NCI-H1930 (cell line): ENCODE data around the gene CDK5RAP2.
A peak's percentile ranks its signal among the peaks of the same experiment; 100 is the strongest.
"Not testable (repeated sequence)": the region's sequence is repeated elsewhere in the genome, so short reads cannot be mapped to it uniquely, and the experiment has no call there.

ENCODE experiments used
- DNase-seq, 2 experiments: peaks; one replicate each; lab custom pipeline; 2025; lab: John Stamatoyannopoulos, UW

Gene CDK5RAP2

DNA sequence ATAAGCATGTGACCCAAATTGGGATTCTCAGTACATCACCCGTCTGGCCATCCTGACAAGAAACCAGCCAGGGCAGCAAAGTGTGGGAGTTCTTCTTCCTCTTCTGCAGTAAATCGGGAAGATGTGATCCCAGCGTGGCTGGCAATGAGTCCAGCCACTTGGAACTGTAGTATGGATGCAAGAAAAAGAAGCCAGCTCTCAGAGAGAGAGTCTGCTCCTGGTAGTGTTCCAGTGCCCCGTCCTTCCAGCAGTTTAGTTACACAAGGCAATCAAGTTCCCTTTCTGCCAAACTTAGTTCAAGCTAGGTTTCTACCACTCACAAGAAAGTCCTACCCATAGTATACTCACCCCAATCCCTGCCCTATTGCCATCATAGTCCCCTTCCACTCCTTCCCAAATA lies 65.6 kb downstream of the CDK5RAP2 start:
- DNase-seq, result no peak

DNA sequence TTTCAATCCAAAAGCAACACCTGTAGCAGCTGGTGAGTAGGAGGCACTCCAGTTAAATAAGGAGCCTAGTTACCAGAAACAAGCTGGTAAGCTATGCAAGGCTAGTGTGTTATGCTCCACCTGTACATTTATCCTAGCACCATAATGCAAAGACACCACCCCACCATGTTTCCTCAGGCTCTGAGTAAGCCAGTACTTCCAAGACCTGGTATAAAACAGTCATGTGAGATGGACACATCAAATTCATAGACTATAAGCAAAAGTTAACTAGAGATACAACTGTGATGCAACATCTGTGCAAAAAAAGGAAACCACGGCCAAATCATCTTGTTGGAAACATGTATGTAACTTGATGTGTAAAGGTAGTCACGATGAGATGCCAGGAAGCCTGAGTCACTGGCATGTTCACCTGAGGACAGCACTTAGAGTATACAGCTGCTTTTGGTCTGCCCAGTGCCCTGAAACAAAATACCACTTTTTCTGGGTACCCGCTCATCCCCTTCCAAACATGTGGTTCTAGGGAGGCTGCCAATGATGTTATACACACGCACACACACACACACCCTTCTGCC lies 66.1 kb downstream of the CDK5RAP2 start:
- no peak for DNase-seq

DNA sequence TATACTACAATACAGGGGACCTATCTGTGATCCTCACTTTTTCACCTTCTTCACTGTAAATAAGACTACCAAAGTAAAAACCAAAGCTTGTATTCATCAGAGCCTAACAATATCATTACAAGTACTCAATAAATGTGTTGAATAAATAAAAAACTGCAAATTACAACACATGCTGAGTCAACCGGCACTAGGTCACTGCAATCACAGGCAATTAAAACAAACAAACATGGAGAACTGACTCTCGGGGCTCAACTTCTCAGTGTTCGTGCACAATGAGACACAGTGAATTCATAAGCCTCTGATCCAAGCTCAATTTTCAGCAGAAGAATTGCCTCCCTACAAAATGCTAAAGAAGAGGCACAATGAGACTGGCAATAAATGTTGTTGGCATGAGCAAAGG lies 69.2 kb downstream of the CDK5RAP2 start:
- no peak for DNase-seq

DNA sequence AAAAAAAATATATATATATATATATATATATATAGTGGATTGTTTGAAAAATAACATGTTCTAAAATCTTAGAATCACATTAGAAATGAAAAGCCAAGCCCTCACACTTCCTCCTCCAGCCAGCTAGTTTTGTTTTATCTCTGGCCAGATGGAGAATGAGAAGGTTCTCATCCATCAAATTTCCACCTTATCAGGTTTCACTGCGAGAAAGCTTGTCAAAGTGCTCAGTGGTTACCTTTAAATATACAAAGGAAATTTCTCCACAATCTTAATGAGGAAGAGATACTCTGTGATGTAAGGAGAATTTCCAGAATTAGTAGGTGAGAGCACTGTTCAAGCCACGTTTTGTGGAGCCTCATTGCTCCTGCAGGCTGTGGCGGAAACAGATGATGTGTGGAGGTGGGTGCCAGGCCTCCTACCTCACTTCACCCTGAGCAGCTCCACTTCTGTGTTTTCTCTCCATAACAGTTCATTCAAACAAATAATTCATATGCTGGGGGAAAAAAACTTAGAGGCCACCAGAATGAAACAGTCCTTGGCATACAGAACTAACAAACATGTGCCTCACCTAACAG lies 71.9 kb downstream of the CDK5RAP2 start:
- DNase-seq, result no peak

DNA sequence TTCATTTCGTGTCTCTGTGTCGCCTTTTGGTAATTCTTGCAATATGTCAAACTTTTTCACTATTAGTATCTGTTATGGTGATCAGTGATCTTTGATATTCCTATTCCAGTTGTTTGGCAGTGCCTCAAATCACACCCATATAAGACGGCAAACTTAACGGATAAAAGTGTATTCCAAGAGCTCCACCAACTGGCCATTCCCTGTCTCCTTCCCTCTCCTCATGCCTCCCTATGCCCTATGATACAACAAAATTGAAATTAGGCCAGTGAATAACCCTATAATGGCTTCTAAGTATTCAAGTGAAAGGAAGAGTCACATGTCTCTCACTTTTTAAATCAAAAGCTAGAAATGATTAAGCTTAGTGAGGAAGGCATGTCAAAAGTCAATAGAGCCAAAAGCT lies 74.8 kb downstream of the CDK5RAP2 start:
- no peak for DNase-seq

DNA sequence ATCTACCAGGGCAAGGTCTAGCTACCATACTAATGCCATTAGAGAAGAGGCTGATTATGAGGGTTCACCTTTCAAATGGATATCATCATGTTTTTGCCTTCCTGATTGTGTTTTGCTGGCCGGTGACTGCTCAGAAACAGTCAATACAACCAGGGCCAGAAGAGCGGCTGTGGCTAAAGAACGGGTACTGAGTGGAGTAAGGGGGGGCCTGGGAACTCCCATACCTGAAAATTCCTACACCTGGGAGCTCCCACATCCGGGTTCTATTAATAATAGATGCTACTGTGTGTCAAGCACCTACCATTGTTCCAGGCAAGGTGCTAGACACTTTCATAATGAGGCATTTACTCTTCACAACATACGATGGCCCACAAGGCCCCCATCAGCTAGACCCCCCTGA lies 79.2 kb downstream of the CDK5RAP2 start:
- no peak for DNase-seq

DNA sequence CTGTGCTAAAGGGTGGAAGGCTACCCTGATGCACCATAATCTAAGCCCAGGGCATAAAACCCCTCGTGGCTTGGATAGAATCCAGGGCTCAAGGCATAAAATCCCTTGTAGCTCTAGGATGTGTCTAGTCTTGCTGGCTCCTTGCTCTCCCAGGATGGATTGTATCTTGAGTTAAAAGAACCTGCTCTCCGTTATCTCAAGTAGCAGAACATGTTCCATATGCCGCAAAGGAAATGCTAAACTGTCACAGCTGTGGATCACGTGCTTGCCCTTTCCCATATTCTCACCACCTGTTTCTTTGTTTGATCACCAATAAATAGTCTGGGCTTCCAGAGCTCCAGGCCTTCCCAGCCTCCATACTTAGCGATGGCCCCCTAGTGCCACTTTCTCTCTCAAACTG lies 82.1 kb downstream of the CDK5RAP2 start:
- DNase-seq, result not testable (repeated sequence)

DNA sequence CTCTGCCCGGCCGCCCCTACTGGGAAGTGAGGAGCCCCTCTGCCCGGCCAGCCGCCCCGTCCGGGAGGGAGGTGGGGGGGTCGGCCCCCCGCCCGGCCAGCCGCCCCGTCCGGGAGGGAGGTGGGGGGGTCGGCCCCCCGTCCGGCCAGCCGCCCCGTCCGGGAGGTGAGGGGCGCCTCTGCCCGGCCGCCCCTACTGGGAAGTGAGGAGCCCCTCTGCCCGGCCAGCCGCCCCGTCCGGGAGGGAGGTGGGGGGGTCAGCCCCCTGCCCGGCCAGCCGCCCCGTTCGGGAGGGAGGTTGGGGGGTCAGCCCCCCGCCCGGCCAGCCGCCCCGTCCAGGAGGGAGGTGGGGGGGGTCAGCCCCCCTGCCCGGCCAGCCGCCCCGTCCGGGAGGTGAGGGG lies 83.5 kb downstream of the CDK5RAP2 start:
- DNase-seq, result not testable (repeated sequence)

DNA sequence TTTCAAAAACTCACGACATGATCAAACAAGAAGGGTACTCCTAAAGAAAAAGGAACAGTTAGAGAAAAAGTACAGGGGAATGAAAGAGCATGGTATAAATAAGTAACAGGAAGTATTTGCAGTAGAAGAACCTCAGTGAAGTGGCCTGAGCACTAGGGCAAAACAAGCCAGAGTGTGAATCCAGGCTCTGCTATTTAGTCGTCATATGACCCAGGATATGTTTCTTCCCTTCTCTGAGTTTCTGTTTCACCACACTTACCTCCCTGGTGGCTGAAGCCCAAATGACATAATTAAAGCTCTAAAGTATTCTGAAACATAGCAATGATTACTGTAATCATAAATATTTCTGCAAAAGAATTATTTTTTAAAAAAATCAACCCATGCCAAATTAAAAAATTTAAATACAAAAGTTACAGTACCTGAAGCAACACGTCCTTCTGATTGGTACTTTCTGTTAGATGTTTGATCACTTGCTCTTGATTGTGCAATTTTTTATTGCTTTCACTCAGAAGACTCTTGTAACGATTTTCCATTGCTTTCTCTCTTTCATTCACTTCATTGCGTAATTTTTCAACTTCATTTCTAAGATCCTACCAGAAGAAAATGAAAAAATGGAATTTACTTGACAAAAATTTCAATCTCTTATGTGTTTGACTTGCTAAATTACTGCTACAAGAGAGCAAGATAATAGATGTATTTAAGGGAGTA lies 88.9 kb downstream of the CDK5RAP2 start:
- no peak for DNase-seq

DNA sequence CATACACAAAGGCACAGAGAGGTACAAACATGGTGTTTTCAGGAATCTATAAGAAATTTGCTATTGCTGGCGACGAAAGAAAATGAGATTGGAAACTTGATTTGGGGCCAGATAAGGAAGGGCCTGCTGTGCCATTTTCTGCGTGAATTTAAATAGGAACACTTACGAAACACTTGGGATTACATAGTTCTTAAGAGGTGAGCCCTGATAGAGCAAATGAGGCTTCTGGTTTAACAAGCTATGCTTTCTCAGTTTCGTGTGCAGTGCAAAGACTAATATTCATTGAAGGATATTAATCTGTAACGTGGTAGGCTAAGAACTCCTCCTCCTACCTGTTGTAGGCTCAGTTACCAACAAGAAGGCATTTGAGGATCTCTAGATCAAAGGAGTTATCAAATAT lies 93.1 kb downstream of the CDK5RAP2 start:
- DNase-seq, result no peak

DNA sequence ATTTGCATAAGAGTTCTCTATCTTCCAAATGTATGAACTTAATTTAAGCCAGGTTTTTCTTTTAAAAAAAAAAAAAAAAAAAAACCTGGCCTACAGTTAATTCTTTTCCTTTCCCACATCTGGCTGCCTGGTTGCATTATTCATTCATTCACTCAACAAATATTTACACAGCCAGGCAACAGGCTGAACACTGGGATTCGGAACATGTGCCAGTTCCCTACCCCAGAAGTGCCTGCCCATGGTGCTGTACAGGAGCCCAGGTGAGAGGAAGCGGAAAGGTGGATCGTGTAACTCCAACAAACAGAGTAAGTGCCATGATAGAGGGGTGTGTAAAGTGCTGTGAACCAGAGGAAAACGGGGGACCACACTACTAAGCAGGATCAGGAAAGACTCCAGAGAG lies 93.6 kb downstream of the CDK5RAP2 start:
- DNase-seq, result no peak

DNA sequence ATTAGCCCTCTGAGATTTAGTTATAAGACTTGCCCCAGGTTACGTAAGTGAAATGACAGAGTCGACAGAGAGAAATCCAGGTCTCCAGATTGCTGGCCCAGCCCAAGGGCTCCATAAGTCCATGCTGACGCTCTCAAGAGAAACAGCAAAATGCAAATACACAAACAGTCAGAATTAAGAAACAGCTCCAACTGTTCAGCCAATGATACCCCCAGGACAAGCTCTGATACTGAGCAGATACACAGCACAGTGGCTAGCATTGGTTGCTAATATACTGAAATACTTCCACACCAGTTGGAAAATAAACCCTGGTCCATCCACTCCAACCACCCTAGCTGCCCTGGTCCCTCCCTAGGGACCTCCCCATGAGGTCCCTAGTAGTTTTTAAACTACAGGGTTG lies 94.2 kb downstream of the CDK5RAP2 start:
- DNase-seq, result no peak

DNA sequence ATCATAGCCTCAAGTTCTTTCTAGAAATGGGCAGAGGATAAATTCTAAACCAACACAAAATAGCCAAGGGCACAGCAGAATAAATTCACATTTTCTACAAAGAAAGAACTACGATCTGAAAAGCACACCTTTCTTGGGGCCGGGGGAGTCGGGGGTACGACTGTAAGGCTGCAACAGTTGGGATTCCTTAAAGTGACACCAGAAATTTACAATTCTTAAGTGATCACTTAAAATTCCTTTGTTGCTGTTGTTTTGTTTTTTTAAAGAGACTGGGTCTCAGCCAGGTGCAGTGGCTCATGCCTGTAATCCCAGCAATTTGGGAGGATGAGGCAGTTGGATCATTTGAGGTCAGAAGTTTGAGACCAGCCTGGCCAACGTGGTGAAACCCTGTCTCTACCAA lies 95.8 kb downstream of the CDK5RAP2 start:
- DNase-seq, result no peak

DNA sequence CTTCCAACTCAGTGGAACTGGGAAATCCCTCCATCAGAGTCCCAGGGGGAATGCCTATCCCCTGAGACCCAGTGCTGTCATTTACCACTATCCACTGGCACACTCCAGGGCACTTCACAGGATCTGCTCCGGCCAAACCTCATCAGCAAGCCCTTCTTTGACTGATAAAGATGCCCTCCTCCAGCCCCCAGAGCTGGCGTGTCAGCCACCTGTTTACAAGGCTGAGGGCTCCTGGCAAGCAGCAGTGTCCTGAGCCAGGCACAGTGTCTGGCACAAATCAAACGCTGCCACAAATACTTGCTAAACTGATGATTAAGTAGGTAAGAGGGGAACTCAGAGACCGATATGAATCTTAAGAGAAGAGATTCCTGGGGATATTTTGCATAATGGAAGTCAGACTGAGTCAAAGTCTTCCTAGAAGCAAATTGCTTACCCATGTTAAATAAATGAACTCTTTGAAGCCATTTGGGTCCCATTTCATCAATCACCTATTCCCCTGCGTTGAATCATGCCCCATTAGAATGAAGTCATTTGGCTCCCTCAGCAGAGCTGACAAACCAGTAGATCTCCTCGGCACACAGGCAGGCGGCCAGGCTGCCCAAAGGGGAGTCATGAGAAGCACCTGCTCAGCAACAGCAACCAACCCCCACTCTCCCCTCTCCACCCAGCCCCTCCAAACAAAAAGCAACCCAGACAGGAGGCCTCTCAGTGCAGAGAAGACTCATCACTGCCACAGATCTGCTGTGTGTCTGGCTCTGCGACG lies 97.4 kb downstream of the CDK5RAP2 start:
- no peak for DNase-seq

DNA sequence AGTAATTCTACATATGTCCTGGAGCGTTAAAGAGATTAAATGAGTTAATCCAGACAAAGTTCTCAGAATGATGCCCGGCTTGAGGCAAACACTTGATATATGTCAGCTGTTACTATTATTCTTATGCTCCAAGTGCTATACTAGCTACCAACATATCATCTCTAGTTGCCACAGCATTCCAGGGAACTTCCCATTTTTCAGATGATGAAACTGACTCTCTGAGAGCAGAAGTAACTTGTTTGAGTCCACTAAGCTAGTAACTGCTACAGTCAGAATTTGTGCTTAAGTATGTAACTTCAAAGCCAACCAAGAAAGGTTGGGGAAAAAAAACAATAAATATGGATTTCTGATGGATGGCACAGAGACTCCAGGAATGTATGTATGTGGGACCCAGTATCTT lies 98.1 kb downstream of the CDK5RAP2 start:
- DNase-seq, result no peak

DNA sequence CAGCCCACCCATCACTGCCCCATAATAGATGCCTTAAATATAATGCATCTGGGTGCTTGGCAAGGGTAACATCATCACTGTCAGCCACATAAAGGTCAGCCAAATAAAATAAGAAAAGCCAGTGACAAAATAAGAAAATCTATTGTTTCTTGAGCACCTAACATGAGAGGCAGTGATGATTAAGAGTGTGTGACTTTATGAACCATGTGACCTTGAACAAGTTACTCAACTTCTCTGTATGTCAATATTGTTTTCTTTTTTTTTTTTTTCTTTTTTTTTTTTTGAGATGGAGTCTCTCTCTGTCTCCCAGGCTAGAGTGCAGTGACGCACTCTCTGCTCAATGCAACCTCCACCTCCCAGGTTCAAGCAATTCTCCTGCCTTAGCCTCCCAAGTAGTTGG lies 98.7 kb downstream of the CDK5RAP2 start:
- no peak for DNase-seq

DNA sequence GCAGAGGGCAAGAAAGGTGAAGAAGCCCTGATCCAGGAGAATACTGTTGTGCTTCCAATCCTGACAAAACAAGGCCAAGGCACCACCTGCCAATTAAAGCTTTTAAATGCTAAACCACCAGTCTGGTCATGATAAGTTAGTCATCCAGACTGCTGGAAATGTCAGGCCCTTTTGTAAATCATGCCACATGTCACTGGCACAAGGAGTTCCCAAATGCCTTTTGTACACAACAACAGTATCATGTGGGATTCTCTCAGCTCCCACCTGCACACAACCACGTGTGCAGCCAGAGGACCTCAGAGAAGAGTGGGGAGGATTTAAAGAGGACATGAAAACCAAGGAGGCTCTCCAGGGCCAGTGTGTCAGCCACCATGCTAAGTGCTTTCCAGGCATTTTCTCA lies 99.3 kb downstream of the CDK5RAP2 start:
- no peak for DNase-seq

DNA sequence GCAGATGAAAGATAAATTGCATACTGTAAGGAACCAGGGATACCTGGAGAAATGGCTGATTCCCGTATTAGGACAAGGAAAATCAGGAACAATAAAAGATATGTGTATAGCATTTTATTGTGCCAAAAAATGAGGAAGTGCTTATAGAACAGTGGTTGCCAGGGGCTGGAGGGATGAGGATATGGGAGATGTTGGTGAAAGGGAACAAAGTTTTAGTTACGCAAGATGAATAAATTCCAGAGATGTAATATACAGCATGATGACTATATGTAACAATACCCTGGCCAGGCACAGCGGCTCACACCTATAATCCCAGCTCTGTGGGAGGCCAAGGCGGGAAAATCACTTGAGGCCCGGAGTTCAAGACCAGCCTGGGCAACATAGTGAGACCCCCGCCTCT lies 101.8 kb downstream of the CDK5RAP2 start:
- no peak for DNase-seq

DNA sequence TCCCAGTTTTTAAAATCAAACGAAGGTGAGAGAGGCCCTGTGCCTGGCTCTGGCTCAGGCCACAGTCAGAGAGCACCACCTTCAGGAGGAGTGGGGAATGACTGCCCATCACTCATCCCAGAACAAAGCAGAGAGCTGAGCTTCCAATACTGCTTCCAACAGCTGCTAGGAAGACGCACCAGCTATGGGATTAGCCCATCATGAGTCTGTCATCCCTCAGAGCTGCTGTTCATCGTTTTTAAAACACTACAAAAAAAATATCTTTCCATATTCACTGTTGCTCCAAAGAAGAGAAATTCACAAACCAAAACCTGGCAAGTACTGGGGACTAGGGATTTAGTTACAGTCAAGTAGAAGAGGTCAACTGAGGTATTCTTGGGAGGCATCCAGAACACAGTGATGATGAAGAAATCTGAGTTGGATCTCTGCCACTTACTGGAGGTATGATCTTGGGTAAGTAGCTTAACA lies 102.4 kb downstream of the CDK5RAP2 start:
- DNase-seq, result peak in 1 of 2 experiments; percentile 12

DNA sequence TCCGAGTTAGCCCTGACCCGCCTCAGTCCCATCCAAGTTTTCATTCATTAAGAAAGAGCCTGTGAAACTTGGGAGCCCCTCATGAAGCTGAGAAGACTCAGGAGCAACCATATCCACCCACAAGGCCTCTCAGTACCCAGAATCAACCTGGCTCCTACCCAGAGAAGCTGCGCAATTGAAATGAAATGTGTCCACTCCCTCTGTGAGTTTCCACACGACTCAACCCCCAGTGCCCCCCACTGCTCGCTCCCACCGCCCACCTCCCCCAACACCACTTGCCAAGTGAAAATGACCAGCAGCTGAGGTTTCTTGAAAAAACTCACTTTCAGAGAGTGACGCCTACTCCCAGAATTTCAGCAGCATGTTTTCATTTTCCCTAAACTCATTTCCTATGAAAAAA lies 104.6 kb downstream of the CDK5RAP2 start:
- no peak for DNase-seq

DNA sequence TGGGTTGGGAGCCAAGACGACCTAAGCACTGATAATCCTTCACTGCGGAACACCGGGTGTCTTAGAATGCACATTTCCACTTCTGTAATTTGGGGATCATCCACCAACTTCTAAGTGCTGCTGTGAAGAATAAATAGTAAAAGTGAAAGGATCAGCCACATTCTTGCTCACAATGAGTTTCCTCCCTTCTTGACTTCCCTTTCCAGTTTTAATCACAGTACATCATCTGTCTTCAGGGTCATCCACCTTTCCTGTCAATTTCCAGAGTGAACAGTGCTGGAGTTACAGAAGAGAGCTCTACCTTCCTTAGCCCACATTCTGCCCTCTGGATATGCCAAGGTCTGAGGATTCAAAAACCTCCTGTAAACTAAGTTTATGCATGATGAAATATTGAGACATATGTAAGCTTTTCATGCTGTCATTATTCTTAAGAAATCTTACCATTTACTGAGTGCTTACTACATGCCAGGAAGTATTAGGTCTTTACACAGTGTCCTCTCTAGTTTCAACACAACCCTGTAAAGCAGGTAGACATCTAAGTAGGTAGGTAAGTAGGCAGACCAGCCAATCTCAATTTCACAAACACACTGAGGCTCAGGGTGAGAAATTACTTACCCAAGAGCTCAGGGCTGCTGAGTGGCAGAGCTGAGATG lies 105.2 kb downstream of the CDK5RAP2 start:
- DNase-seq, result no peak

DNA sequence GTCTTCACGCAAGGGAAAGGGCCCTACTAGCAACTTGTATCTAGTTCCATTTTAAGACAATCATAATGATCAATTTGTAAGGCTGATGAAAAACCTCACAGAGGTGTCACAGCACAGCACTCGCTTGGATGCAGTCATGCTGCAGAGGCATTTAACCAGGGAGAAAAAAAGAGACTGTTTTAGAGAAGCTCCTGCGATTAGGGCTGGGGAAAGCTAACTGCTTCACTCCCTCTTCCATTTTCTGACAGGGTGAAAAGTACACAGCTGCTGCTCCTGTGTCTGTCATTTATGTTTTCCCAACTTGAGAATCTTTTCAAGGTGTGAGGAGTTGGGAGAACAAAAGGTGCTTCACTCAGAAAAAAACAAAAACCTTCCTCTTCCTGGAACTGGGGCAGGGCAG lies 106.4 kb downstream of the CDK5RAP2 start:
- no peak for DNase-seq
